ENCODE measurements around the gene P2RX7.
"Not testable (repeated sequence)": the region's sequence is repeated elsewhere in the genome, so short reads cannot be mapped to it uniquely, and the experiment has no call there.

P2RX7 gene

GRCh38 chr12:121156365-121156764 lies 23.7 kb downstream of the P2RX7 start:
- Histone ChIP-seq H3K27ac (ENCODE audit: low read length) (no peak overlapping the region), H3K79me2 (ENCODE audit: insufficient read depth, low read length) (no peaks in the 10 kb centered on the region), H3K9ac (ENCODE audit: low read depth, low read length) (no peak overlapping the region), H3K9me3 (ENCODE audit: insufficient read depth, low read length, severe bottlenecking) (no peaks in the 10 kb centered on the region), H3K36me3 (ENCODE audit: insufficient read depth, low read length) (no peaks in the 10 kb centered on the region), H3K4me3 (ENCODE audit: low read depth in 1 of 2, low read length in 2 of 2) (no peak overlapping the region), H3K4me2 (ENCODE audit: insufficient read depth, low read length) (no peak overlapping the region), H3K4me1 (ENCODE audit: insufficient read depth, low read length) (no peaks in the 10 kb centered on the region), H4K20me1 (ENCODE audit: insufficient read depth, low read length) (no peaks in the 10 kb centered on the region), H3K27me3 (ENCODE audit: insufficient read depth, low read length, poor library complexity) (peaks cover 3% of the 10 kb centered on the region), H2AFZ (ENCODE audit: low read depth, low read length) (no peak overlapping the region)
- TF ChIP-seq CTCF (IDR thresholded peaks at IDR 0.05; ENCODE audit: borderline replicate concordance, extremely low read depth, low read length, poor library complexity, severe bottlenecking) (no peak), EZH2 (IDR thresholded peaks at IDR 0.05; ENCODE audit: borderline replicate concordance, low read depth, low read length, severe bottlenecking) (no peak)
- no peak for DNase-seq
- no peak for ATAC-seq (ENCODE audit: insufficient read depth, low read depth)

- no peak overlapping the region for H2AFZ ChIP-seq (ENCODE audit: low read depth, low read length)
- TF ChIP-seq CTCF (IDR thresholded peaks at IDR 0.05; ENCODE audit: borderline replicate concordance, extremely low read depth, low read length, poor library complexity, severe bottlenecking) (no peak), EZH2 (IDR thresholded peaks at IDR 0.05; ENCODE audit: borderline replicate concordance, low read depth, low read length, severe bottlenecking) (no peak)
- no peak overlapping the region for H3K4me3 ChIP-seq (ENCODE audit: low read depth in 1 of 2, low read length in 2 of 2)
- H3K79me2 ChIP-seq (ENCODE audit: insufficient read depth, low read length) = no peaks in the 10 kb centered on the region
- no peaks in the 10 kb centered on the region for H3K9me3 ChIP-seq (ENCODE audit: insufficient read depth, low read length, severe bottlenecking)
- H3K4me1 ChIP-seq (ENCODE audit: insufficient read depth, low read length) = no peaks in the 10 kb centered on the region
- H3K9ac ChIP-seq (ENCODE audit: low read depth, low read length) = no peak overlapping the region
- no peaks in the 10 kb centered on the region for H3K36me3 ChIP-seq (ENCODE audit: insufficient read depth, low read length)
- peaks cover 3% of the 10 kb centered on the region for H3K27me3 ChIP-seq (ENCODE audit: insufficient read depth, low read length, poor library complexity)
- H3K27ac ChIP-seq (ENCODE audit: low read length) = no peak overlapping the region
- H4K20me1 ChIP-seq (ENCODE audit: insufficient read depth, low read length) = no peaks in the 10 kb centered on the region
- DNase-seq (no peak), ATAC-seq (ENCODE audit: insufficient read depth, low read depth) (no peak)
- no peak overlapping the region for H3K4me2 ChIP-seq (ENCODE audit: insufficient read depth, low read length)
Measured at GRCh38 chr12:121158085-121158484, 25.4 kb downstream of the P2RX7 start.

- not testable (repeated sequence) for H3K4me1 ChIP-seq (ENCODE audit: insufficient read depth, low read length); H3K4me3 ChIP-seq (ENCODE audit: low read depth in 1 of 2, low read length in 2 of 2); H3K27ac ChIP-seq (ENCODE audit: low read length); H4K20me1 ChIP-seq (ENCODE audit: insufficient read depth, low read length); DNase-seq; H3K4me2 ChIP-seq (ENCODE audit: insufficient read depth, low read length); H3K79me2 ChIP-seq (ENCODE audit: insufficient read depth, low read length); H3K27me3 ChIP-seq (ENCODE audit: insufficient read depth, low read length, poor library complexity); H3K36me3 ChIP-seq (ENCODE audit: insufficient read depth, low read length); ATAC-seq (ENCODE audit: insufficient read depth, low read depth); H2AFZ ChIP-seq (ENCODE audit: low read depth, low read length); H3K9me3 ChIP-seq (ENCODE audit: insufficient read depth, low read length, severe bottlenecking); H3K9ac ChIP-seq (ENCODE audit: low read depth, low read length)
Measured at GRCh38 chr12:121158728-121159351, 26.2 kb downstream of the P2RX7 start.

- TF ChIP-seq EZH2 (IDR thresholded peaks at IDR 0.05; ENCODE audit: borderline replicate concordance, low read depth, low read length, severe bottlenecking) (no peak), CTCF (IDR thresholded peaks at IDR 0.05; ENCODE audit: borderline replicate concordance, extremely low read depth, low read length, poor library complexity, severe bottlenecking) (no peak)
- H3K4me3 ChIP-seq (ENCODE audit: low read depth in 1 of 2, low read length in 2 of 2) = no peak overlapping the region
- H3K27ac ChIP-seq (ENCODE audit: low read length) = no peak overlapping the region
- H3K36me3 ChIP-seq (ENCODE audit: insufficient read depth, low read length) = no peaks in the 10 kb centered on the region
- no peak overlapping the region for H3K4me2 ChIP-seq (ENCODE audit: insufficient read depth, low read length)
- no peaks in the 10 kb centered on the region for H4K20me1 ChIP-seq (ENCODE audit: insufficient read depth, low read length)
- ATAC-seq (ENCODE audit: insufficient read depth, low read depth) (no peak), DNase-seq (no peak)
- no peaks in the 10 kb centered on the region for H3K79me2 ChIP-seq (ENCODE audit: insufficient read depth, low read length)
- peaks cover 3% of the 10 kb centered on the region for H3K27me3 ChIP-seq (ENCODE audit: insufficient read depth, low read length, poor library complexity)
- H3K4me1 ChIP-seq (ENCODE audit: insufficient read depth, low read length) = no peaks in the 10 kb centered on the region
- H2AFZ ChIP-seq (ENCODE audit: low read depth, low read length) = no peak overlapping the region
- no peaks in the 10 kb centered on the region for H3K9me3 ChIP-seq (ENCODE audit: insufficient read depth, low read length, severe bottlenecking)
- no peak overlapping the region for H3K9ac ChIP-seq (ENCODE audit: low read depth, low read length)
Measured at GRCh38 chr12:121159467-121160307, 27.0 kb downstream of the P2RX7 start.

Data from DND-41 (cell line).